Adipose tissue (tissue), 3 donors: ENCODE measurements around the gene C16orf90. TPM values are rescaled to one million over a fixed set of nuclear protein-coding genes. Genes with fewer than 3 reads are reported as not detected.
A peak's percentile ranks its signal among the peaks of the same experiment; 100 is the strongest.
"Not testable (repeated sequence)": the region's sequence is repeated elsewhere in the genome, so short reads cannot be mapped to it uniquely, and the experiment has no call there.

ENCODE experiments used
- H3K27ac ChIP-seq: one replicate; pipeline ENCODE4 v1.5.1; 2013; ENCODE audit warnings: low read depth, low read length
- WGBS, 3 donors: extraction: QIAGEN DNeasy Blood & Tissue Kit; methylation state at CpG; one replicate each; pipeline ENCODE4 v1.1.7; 2013; 5-methylcytosine and 5-hydroxymethylcytosine counted together
- polyA plus RNA-seq, 3 donors: library from polyadenylated mRNA; stranded (reverse); fragments of 200-250 nt; gene quantifications; one replicate each; pipeline ENCODE4 v1.2.3, GENCODE V29; 2013
- donor health status: healthy with polysubstance abuse.
- donor health status: Bipolar disorder and iron deficiency.
- donor health status: healthy.

C16orf90 gene
- polyA plus RNA-seq, 3 donors = not detected

- 68 to 78% (median 75%) methylated on average over 16 of the region's 16 CpGs for WGBS, 3 donors
These were observed 21.0 kb downstream of the C16orf90 start for GRCh38 chr16:3474136-3474779.

GRCh38 chr16:3473596-3473943 is 21.7 kb downstream of the C16orf90 start:
- WGBS, 3 donors = 79 to 99% (median 80%) methylated on average over 3 of the region's 3 CpGs
- H3K27ac ChIP-seq = not testable (repeated sequence)

More at GRCh38 chr16:3474136-3474779, 21.0 kb downstream of the C16orf90 start:
- H3K27ac ChIP-seq = no peak overlapping the region

- no peak overlapping the region for H3K27ac ChIP-seq
- WGBS, 3 donors = 86 to 94% (median 91%) methylated on average over 10 of the region's 10 CpGs
These were observed 22.3 kb downstream of the C16orf90 start for GRCh38 chr16:3472878-3473595.

- WGBS, 3 donors = 84 to 93% (median 90%) methylated on average over 20 of the region's 20 CpGs
- no peak overlapping the region for H3K27ac ChIP-seq
These were observed 23.6 kb downstream of the C16orf90 start for GRCh38 chr16:3471518-3472176.

- WGBS, 3 donors = 80 to 93% (median 90%) methylated on average over 9 of the region's 9 CpGs
- H3K27ac ChIP-seq = no peak overlapping the region
These were observed 24.6 kb downstream of the C16orf90 start for GRCh38 chr16:3470723-3471122.

- WGBS, 3 donors = 90 to 95% (median 94%) methylated on average over 7 of the region's 7 CpGs
- H3K27ac ChIP-seq = no peak overlapping the region
These were observed 25.6 kb downstream of the C16orf90 start for GRCh38 chr16:3469736-3470135.

GRCh38 chr16:3468501-3468900 is 26.8 kb downstream of the C16orf90 start:
- 60 to 75% (median 64%) methylated on average over 15 of the region's 15 CpGs for WGBS, 3 donors
- no peak overlapping the region for H3K27ac ChIP-seq

GRCh38 chr16:3467921-3468320 is 27.4 kb downstream of the C16orf90 start:
- H3K27ac ChIP-seq = no peak overlapping the region
- 78 to 85% (median 84%) methylated on average over 4 of the region's 4 CpGs for WGBS, 3 donors

GRCh38 chr16:3467182-3467581 is 28.1 kb downstream of the C16orf90 start:
- WGBS, 3 donors = 96 to 98% (median 96%) methylated on average over 8 of the region's 8 CpGs
- no peak overlapping the region for H3K27ac ChIP-seq

GRCh38 chr16:3465911-3466584 is 29.2 kb downstream of the C16orf90 start:
- 70 to 89% (median 88%) methylated on average over 21 of the region's 21 CpGs for WGBS, 3 donors
- H3K27ac ChIP-seq = no peak overlapping the region

- no peak overlapping the region for H3K27ac ChIP-seq
- WGBS, 3 donors = 90 to 96% (median 94%) methylated on average over 12 of the region's 12 CpGs
These were observed 30.0 kb downstream of the C16orf90 start for GRCh38 chr16:3465301-3465700.

- 50 to 59% (median 55%) methylated on average over 8 of the region's 8 CpGs for WGBS, 3 donors
- H3K27ac ChIP-seq = no peak overlapping the region
These were observed 34.1 kb downstream of the C16orf90 start for GRCh38 chr16:3461151-3461550.

- 62 to 84% (median 79%) methylated on average over 8 of the region's 8 CpGs for WGBS, 3 donors
- no peak overlapping the region for H3K27ac ChIP-seq
These were observed 34.7 kb downstream of the C16orf90 start for GRCh38 chr16:3460585-3460984.

- H3K27ac ChIP-seq = no peak overlapping the region
- WGBS, 3 donors = 59 to 86% (median 85%) methylated on average over 7 of the region's 7 CpGs
These were observed 35.2 kb downstream of the C16orf90 start for GRCh38 chr16:3460121-3460520.

- H3K27ac ChIP-seq = no peak overlapping the region
- WGBS, 3 donors = 41 to 72% (median 67%) methylated on average over 9 of the region's 9 CpGs
These were observed 35.7 kb downstream of the C16orf90 start for GRCh38 chr16:3459401-3460090.

GRCh38 chr16:3458852-3459361 is 36.4 kb downstream of the C16orf90 start:
- WGBS, 3 donors = 3 to 13% (median 12%) methylated on average over 10 of the region's 10 CpGs
- peak overlapping the region; percentile 36 for H3K27ac ChIP-seq

- H3K27ac ChIP-seq = peak overlapping the region; percentile 91
- 0 to 1% (median 0%) methylated on average over 42 to 47 of the region's 47 CpGs for WGBS, 3 donors
These were observed 36.9 kb downstream of the C16orf90 start for GRCh38 chr16:3458278-3458851.
